ENCODE results near the gene STAB1. TPM values are rescaled to one million over a fixed set of nuclear protein-coding genes. Genes with fewer than 3 reads are reported as not detected.

STAB1 gene
- total RNA-seq, 1 donor from 2014 or later: 0.71 TPM

- DNase-seq (no peak), ATAC-seq (ENCODE audit: low read depth) (no peak)
- H3K4me1 Mint-ChIP-seq: no peaks in the 10 kb centered on the region
- POLR2A ChIA-PET: interaction anchor here (0.6 kb wide), 1 partner anchor 335 kb away, joined by 5 read pairs; no protein-coding TSS in a partner anchor
- no peak overlapping the region for H3K4me3 Mint-ChIP-seq
- CTCF ChIA-PET: no interaction called here
- intact Hi-C loops (cut with micrococcal nuclease): no loop called here
- no peak overlapping the region for H3K27ac Mint-ChIP-seq
- no peaks in the 10 kb centered on the region for H3K9me3 Mint-ChIP-seq
- peaks cover 64% of the 10 kb centered on the region for H3K36me3 Mint-ChIP-seq (ENCODE audit: low read depth)
- TF ChIP-seq CTCF (IDR thresholded peaks at IDR 0.05): no peak
- no peaks in the 10 kb centered on the region for H3K27me3 Mint-ChIP-seq
Measured at GRCh38 chr3:52470920-52471319, 24.2 kb upstream of the STAB1 start.

DNA sequence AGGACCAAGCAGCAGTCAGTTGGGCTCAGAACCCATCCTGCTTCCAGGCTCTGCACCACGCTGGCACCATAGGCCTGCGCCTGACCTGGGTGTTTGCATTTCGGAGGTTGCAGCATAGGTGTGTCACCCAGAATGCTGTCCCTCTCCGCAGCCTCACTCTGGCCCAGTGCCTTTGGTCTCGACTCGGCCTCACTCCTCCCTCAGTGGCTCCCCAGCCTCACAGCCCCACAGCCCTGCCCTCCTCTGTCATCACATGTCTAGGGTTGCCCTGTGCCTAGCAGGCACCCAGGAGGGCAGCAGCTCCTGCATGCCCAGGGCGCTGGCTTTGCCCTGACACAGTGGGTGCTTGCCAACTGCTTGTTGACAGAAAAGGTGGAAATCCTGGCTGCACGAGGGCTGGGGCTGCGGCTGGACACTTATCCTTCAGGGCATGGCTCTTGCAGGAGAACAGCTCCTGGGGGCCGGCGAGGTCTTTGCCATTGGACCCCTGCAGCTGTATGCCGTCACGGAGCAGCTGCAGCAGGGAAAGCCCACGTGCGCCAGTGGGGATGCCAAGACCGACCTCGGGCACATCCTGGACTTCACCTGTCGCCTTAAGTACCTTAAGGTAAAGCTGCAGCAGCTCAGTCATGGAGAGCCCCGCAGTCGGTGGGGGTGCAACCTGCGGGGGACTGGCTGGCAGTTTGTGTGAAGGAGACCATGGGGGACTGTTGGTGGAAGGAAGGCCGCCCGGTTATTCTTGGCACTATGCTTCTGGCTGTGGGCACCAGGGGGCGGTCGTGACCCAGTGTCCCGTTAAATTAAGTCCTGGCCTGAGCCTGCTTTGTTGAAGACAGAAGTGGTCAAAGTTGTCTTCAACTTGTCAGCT, 23.5 kb upstream of the STAB1 start:
- no peaks in the 10 kb centered on the region for H3K9me3 Mint-ChIP-seq
- peaks cover 66% of the 10 kb centered on the region for H3K36me3 Mint-ChIP-seq (ENCODE audit: low read depth)
- no peak for TF ChIP-seq CTCF (IDR thresholded peaks at IDR 0.05)
- no peak overlapping the region for H3K4me3 Mint-ChIP-seq
- ChIA-PET CTCF (no interaction called here), POLR2A (interaction anchor here (0.6 kb wide), 1 partner anchor 210 kb away, joined by 3 read pairs; no protein-coding TSS in a partner anchor)
- ATAC-seq (ENCODE audit: low read depth) (peak; percentile 57), DNase-seq (peak; percentile 35)
- H3K27me3 Mint-ChIP-seq: no peaks in the 10 kb centered on the region
- H3K4me1 Mint-ChIP-seq: no peaks in the 10 kb centered on the region
- intact Hi-C loops (cut with micrococcal nuclease): loop anchor here (2.0 kb wide), 1 partner anchor 65 kb away; the partner anchor contains the start of gene UQCC5
- no peak overlapping the region for H3K27ac Mint-ChIP-seq

DNA sequence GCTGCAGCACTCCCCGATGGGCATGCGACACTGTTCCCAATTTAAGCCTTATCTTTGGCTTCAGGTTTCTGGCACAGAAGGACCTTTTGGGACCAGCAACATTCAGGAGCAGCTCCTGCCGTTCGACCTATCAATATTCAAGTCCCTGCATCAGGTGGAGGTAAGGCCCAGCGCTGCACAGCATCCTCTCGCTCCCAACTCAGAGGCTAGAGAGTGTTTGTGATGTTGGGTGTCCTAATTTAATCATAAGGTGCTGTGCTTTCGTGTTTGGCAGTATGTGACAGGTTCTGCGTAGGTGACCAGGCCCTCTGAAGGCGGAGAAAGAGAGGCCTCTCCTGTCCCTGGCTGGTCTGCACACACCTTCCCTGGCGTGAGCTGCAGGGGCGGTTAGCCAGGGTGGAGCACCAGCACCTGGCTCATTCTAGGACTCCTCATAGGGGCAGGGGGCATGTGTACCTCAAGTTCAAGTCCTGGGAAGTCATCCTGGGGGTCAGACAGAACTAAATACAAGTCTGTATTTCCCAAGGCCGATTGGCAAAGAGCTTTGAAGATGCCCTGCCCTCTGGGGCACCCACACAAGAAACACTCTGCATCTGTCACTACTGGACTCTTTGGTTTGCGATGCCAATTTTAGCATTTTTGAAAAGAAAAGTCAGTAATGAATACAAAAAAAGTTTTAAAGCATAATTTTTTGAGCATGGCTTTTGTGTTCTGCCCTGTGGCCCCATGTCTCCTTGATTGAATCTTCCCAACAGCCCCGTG, 22.7 kb upstream of the STAB1 start:
- ATAC-seq (ENCODE audit: low read depth) (no peak), DNase-seq (no peak)
- Mint-ChIP-seq H3K27me3 (no peaks in the 10 kb centered on the region), H3K27ac (no peak overlapping the region), H3K4me3 (no peak overlapping the region), H3K9me3 (no peaks in the 10 kb centered on the region), H3K36me3 (ENCODE audit: low read depth) (peaks cover 72% of the 10 kb centered on the region), H3K4me1 (no peaks in the 10 kb centered on the region)
- intact Hi-C loops (cut with micrococcal nuclease): loop anchor here (2.0 kb wide), 1 partner anchor 64 kb away; the partner anchor contains the start of gene UQCC5
- TF ChIP-seq CTCF (IDR thresholded peaks at IDR 0.05): no peak
- ChIA-PET POLR2A (interaction anchor here (0.6 kb wide), 1 partner anchor 211 kb away, joined by 3 read pairs; no protein-coding TSS in a partner anchor), CTCF (no interaction called here)

GRCh38 chr3:52473026-52473425, 22.1 kb upstream of the STAB1 start:
- Mint-ChIP-seq H3K4me3 (no peak overlapping the region), H3K36me3 (ENCODE audit: low read depth) (peaks cover 77% of the 10 kb centered on the region), H3K4me1 (no peaks in the 10 kb centered on the region), H3K27ac (no peak overlapping the region), H3K27me3 (no peaks in the 10 kb centered on the region), H3K9me3 (no peaks in the 10 kb centered on the region)
- CTCF ChIA-PET: no interaction called here
- ATAC-seq (ENCODE audit: low read depth) (no peak), DNase-seq (no peak)
- intact Hi-C loops (cut with micrococcal nuclease): loop anchor here (2.0 kb wide), 1 partner anchor 64 kb away; the partner anchor contains the start of gene UQCC5
- POLR2A ChIA-PET: no interaction called here
- no peak for TF ChIP-seq CTCF (IDR thresholded peaks at IDR 0.05)

All from activated B cell treated with CpG ODN at 0.5 μM for 24 hours (primary cell).